Lower leg skin (tissue), 3 donors: Measurements from ENCODE around the gene BRICD5.
A peak's percentile ranks its signal among the peaks of the same experiment; 100 is the strongest.

Experiments used
- POLR2A ChIP-seq, 2 donors: fragments of 450-650 bp; IDR thresholded peaks; one replicate each; pipeline ENCODE4 v1.6.1; 2016 to 2017; ENCODE audit warnings: antibody characterized with exemption in 2 of 2, mild to moderate bottlenecking in 1 of 2, moderate library complexity in 1 of 2
- TF ChIP-seq, protein P1 (sequence below), 3 donors: fragments of 450-650 bp; IDR thresholded peaks; one replicate each; pipeline ENCODE4 v1.5.1; 2016; ENCODE audit warnings: antibody characterized with exemption in 3 of 3, mild to moderate bottlenecking in 3 of 3, moderate library complexity in 2 of 3

DNA sequence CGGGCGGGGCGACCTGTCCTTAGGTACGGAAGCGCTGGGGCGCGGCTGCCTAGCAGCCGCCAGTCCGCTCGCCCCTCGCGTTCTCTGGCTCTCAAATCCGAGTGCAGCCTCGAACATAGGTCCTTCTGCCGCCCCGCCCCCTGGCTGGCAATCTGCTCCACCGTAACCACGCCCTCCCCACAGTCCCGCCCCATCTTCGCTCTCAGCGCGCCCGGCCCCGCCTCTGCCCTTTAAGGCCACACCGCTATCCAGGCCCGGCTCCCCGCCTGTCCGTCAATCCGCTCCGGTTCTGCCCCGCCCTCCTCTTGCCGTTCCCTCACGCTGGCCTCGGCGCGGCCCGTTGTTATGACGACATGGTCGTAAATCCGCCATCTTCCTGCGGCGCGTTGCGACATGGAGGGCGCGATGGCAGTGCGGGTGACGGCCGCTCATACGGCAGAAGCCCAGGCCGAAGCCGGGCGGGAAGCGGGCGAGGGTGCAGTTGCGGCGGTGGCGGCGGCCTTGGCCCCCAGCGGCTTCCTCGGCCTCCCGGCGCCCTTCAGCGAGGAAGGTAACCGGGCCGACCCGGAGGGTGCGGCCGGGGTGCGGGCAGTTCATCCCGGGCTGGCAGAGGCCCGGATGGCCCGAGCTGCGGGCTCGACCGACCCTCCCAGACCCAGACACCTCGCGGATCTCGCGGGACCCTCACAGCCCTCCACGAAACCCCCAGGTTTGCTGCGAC lies 12.7 kb upstream of the BRICD5 start, which contains the start of gene E4F1:
- TF ChIP-seq POLR2A (IDR thresholded peaks at IDR 0.05): peak in 1 of 2 donors; percentile 6
- TF ChIP-seq, protein P1, sequence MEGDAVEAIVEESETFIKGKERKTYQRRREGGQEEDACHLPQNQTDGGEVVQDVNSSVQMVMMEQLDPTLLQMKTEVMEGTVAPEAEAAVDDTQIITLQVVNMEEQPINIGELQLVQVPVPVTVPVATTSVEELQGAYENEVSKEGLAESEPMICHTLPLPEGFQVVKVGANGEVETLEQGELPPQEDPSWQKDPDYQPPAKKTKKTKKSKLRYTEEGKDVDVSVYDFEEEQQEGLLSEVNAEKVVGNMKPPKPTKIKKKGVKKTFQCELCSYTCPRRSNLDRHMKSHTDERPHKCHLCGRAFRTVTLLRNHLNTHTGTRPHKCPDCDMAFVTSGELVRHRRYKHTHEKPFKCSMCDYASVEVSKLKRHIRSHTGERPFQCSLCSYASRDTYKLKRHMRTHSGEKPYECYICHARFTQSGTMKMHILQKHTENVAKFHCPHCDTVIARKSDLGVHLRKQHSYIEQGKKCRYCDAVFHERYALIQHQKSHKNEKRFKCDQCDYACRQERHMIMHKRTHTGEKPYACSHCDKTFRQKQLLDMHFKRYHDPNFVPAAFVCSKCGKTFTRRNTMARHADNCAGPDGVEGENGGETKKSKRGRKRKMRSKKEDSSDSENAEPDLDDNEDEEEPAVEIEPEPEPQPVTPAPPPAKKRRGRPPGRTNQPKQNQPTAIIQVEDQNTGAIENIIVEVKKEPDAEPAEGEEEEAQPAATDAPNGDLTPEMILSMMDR (IDR thresholded peaks at IDR 0.05): no peak
